ENCODE data around the gene UPB1. TPM values are rescaled to one million over a fixed set of nuclear protein-coding genes. Genes with fewer than 3 reads are reported as not detected.

The UPB1 gene
- total and polyA plus RNA-seq, 9 of the 15 experiments (the other 6 are each of a cell fraction or from before 2014, with no cell fraction given) = 0.06 to 0.11 TPM; not detected in 7

- CTCF ChIA-PET (ENCODE audit: low intra/inter-chr PET ratio) = no interaction called here
- 23% methylated on average over 4 of the region's 4 CpGs for WGBS (ENCODE audit: insufficient coverage, low coverage, missing lambda C conversion rate)
- in situ Hi-C loops (cut with MboI) = no loop called here
- no peak overlapping the region for H3K27ac ChIP-seq (ENCODE audit: extremely low read depth, low read depth, low read length)
- no peak for FAIRE-seq
- intact Hi-C loops (cut with micrococcal nuclease) = no loop called here
- no TSS peak for BruUV-seq (replicated peaks)
- no peak for DNase-seq (ENCODE audit: extremely low read depth in 1 of 4, low spot score in 3 of 4)
- H3K4me3 ChIP-seq = no peak overlapping the region
- H2AFZ ChIP-seq (ENCODE audit: low read depth, low read length) = peak overlapping the region; percentile 43
- no peak for ATAC-seq
- no peak overlapping the region for H3K4me2 ChIP-seq (ENCODE audit: insufficient read depth, low read length)
- no peaks in the 10 kb centered on the region for H4K20me1 ChIP-seq (replicated peaks; ENCODE audit: control insufficient read depth, insufficient read depth, low read length)
- H3K4me1 ChIP-seq (replicated peaks in 1 of 2; ENCODE audit: control insufficient read depth in 2 of 2, insufficient read depth in 2 of 2, low read length in 2 of 2) = peaks cover 0 to 23% of the 10 kb centered on the region in 2 experiments; a peak in 3 of 5 replicates
- no peaks in the 10 kb centered on the region for H3K27me3 ChIP-seq (ENCODE audit: control insufficient read depth in 2 of 2, insufficient read depth in 2 of 2, low read length in 2 of 2)
- H3K36me3 ChIP-seq (ENCODE audit: control insufficient read depth, insufficient read depth, low read length) = no peaks in the 10 kb centered on the region
- H3K9me3 ChIP-seq (replicated peaks; ENCODE audit: control insufficient read depth, insufficient read depth, low read depth, low read length) = no peaks in the 10 kb centered on the region
- POLR2A ChIA-PET = interaction anchor here (1.0 to 2.5 kb wide), 2 partner anchors 9 to 20 kb away, joined by 3 to 7 read pairs; no protein-coding TSS in a partner anchor
- peak overlapping the region in 1 of 2 experiments; percentile 11; a peak in 1 of 4 replicates for H3K9ac ChIP-seq (ENCODE audit: insufficient read depth in 1 of 2, low read depth in 2 of 2, low read length in 2 of 2)
- H3K9me1 ChIP-seq (ENCODE audit: control insufficient read depth, insufficient read depth, low read length) = no peaks in the 10 kb centered on the region
- H3K79me2 ChIP-seq (ENCODE audit: control insufficient read depth, insufficient read depth, low read length) = no peaks in the 10 kb centered on the region
- TF ChIP-seq FOXM1 (IDR thresholded peaks at IDR 0.05; ENCODE audit: low read depth) = no peak
- TF ChIP-seq FOXM1 (CRISPR knock-in tag; IDR thresholded peaks at IDR 0.05; ENCODE audit: low read depth) = no peak
- no peak for TF ChIP-seq BDP1 (IDR thresholded peaks at IDR 0.05; ENCODE audit: insufficient read depth, insufficient read length)
- TF ChIP-seq ERF (CRISPR knock-in tag; IDR thresholded peaks at IDR 0.05) = no peak
- no peak for TF ChIP-seq MEIS2 (IDR thresholded peaks at IDR 0.05; ENCODE audit: partially characterized antibody)
- TF ChIP-seq HMGXB4 (CRISPR knock-in tag; IDR thresholded peaks at IDR 0.05) = no peak
- TF ChIP-seq ZNF586 (CRISPR knock-in tag; conservative IDR thresholded peaks at IDR 0.05) = no peak
- no peak for TF ChIP-seq MLLT1 (IDR thresholded peaks at IDR 0.05)
- no peak for TF ChIP-seq HDGF (IDR thresholded peaks at IDR 0.05)
- no peak for TF ChIP-seq ZNF407 (IDR thresholded peaks at IDR 0.05; ENCODE audit: low read depth)
- TF ChIP-seq DNMT1 (IDR thresholded peaks at IDR 0.05) = no peak
- no peak for TF ChIP-seq ARID2 (IDR thresholded peaks at IDR 0.05)
- TF ChIP-seq TAL1 (IDR thresholded peaks at IDR 0.05) = no peak
- TF ChIP-seq ZNF668 (CRISPR knock-in tag; IDR thresholded peaks at IDR 0.05) = no peak
Measured at GRCh38 chr22:24455039-24455438, 40.1 kb upstream of the UPB1 start.

Measured in K562 (cell line).